ENCODE measurements around the gene POR.

DNA sequence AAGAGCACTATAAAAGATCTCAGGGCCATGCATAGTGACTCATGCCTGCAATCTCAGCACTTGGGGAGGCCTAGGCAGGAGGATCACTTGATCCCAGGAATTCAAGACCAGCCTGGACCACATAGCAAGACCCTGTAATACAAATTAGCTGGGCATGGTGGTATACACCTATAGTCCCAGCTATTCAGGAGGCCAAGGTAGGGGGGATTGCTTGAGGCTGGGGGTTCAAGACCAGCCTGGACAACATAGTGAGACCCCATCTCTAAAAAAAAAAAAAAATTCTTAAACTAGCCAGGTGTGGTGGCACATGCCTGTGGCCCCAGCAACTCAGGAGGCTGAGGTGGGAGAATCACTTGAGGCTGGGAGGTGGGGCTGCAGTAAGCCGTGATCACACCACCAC is 117.0 kb downstream of the POR start:
- TF ChIP-seq, protein P1, sequence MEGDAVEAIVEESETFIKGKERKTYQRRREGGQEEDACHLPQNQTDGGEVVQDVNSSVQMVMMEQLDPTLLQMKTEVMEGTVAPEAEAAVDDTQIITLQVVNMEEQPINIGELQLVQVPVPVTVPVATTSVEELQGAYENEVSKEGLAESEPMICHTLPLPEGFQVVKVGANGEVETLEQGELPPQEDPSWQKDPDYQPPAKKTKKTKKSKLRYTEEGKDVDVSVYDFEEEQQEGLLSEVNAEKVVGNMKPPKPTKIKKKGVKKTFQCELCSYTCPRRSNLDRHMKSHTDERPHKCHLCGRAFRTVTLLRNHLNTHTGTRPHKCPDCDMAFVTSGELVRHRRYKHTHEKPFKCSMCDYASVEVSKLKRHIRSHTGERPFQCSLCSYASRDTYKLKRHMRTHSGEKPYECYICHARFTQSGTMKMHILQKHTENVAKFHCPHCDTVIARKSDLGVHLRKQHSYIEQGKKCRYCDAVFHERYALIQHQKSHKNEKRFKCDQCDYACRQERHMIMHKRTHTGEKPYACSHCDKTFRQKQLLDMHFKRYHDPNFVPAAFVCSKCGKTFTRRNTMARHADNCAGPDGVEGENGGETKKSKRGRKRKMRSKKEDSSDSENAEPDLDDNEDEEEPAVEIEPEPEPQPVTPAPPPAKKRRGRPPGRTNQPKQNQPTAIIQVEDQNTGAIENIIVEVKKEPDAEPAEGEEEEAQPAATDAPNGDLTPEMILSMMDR (IDR thresholded peaks at IDR 0.05): no peak
- TF ChIP-seq, protein P2, sequence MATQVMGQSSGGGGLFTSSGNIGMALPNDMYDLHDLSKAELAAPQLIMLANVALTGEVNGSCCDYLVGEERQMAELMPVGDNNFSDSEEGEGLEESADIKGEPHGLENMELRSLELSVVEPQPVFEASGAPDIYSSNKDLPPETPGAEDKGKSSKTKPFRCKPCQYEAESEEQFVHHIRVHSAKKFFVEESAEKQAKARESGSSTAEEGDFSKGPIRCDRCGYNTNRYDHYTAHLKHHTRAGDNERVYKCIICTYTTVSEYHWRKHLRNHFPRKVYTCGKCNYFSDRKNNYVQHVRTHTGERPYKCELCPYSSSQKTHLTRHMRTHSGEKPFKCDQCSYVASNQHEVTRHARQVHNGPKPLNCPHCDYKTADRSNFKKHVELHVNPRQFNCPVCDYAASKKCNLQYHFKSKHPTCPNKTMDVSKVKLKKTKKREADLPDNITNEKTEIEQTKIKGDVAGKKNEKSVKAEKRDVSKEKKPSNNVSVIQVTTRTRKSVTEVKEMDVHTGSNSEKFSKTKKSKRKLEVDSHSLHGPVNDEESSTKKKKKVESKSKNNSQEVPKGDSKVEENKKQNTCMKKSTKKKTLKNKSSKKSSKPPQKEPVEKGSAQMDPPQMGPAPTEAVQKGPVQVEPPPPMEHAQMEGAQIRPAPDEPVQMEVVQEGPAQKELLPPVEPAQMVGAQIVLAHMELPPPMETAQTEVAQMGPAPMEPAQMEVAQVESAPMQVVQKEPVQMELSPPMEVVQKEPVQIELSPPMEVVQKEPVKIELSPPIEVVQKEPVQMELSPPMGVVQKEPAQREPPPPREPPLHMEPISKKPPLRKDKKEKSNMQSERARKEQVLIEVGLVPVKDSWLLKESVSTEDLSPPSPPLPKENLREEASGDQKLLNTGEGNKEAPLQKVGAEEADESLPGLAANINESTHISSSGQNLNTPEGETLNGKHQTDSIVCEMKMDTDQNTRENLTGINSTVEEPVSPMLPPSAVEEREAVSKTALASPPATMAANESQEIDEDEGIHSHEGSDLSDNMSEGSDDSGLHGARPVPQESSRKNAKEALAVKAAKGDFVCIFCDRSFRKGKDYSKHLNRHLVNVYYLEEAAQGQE (IDR thresholded peaks at IDR 0.05; ENCODE audit: insufficient read depth in 1 of 2, low read depth in 2 of 2, low read length in 1 of 2): no peak
- TF ChIP-seq POLR2AphosphoS5 (IDR thresholded peaks at IDR 0.05; ENCODE audit: low read depth, low read length) (no peak), TCF7L2 (IDR thresholded peaks at IDR 0.05; ENCODE audit: low read depth, low read length) (no peak)

Measured in Panc1 (cell line).